ENCODE data around the gene EIF2AK2. TPM values are rescaled to one million over a fixed set of nuclear protein-coding genes. Genes with fewer than 3 reads are reported as not detected.
A peak's percentile ranks its signal among the peaks of the same experiment; 100 is the strongest.

EIF2AK2 gene
- total RNA-seq, 5 donors from 2014 or later (not counting 1 experiment from before 2014, with no cell fraction given), result 21.7 to 37.5 (median 31.3) TPM

GRCh38 chr2:37110306-37111212 lies 46.2 kb downstream of the EIF2AK2 start:
- Mint-ChIP-seq H3K27ac (peak overlapping the region in 1 of 2 donors; percentile 36), H3K4me3 (no peak overlapping the region), H3K27me3 (no peaks in the 10 kb centered on the region), H3K9me3 (no peaks in the 10 kb centered on the region), H3K4me1 (peaks cover 0 to 1% (median 0%) of the 10 kb centered on the region in 3 donors), H3K36me3 (peaks cover 50% of the 10 kb centered on the region)
- 100% methylated on average over 2 of the region's 4 CpGs for WGBS (ENCODE audit: insufficient coverage)
- Histone ChIP-seq H3K27me3 (replicated peaks in 1 of 2; ENCODE audit: control insufficient read depth in 2 of 2, extremely low read depth in 1 of 2, insufficient read depth in 2 of 2, low read length in 1 of 2) (no peaks in the 10 kb centered on the region), H3K9me3 (no peaks in the 10 kb centered on the region), H3K4me3 (ENCODE audit: control insufficient read depth in 1 of 2, extremely low read depth in 1 of 2, low read length in 1 of 2) (no peak overlapping the region), H3K4me1 (ENCODE audit: control insufficient read depth in 1 of 2, extremely low read depth in 1 of 2, insufficient read depth in 2 of 2, low read length in 2 of 2) (no peaks in the 10 kb centered on the region), H3K36me3 (ENCODE audit: control insufficient read depth in 2 of 2, extremely low read depth in 1 of 2, insufficient read depth in 1 of 2, low read length in 1 of 2) (peaks cover 0 to 46% of the 10 kb centered on the region in 2 donors), H3K27ac (ENCODE audit: low read length) (no peak overlapping the region)
- ChIA-PET POLR2A (no interaction called here), CTCF (interaction anchor here in 1 of 2 donors (0.5 kb wide), 1 partner anchor 723 kb away, joined by 3 read pairs; no protein-coding TSS in a partner anchor)
- DNase-seq, result no peak
- no peak for ATAC-seq (replicated peaks in 1 of 4)

GRCh38 chr2:37109523-37109922 lies 47.3 kb downstream of the EIF2AK2 start:
- H3K27ac Mint-ChIP-seq, result no peak overlapping the region
- Histone ChIP-seq H3K9me3 (no peaks in the 10 kb centered on the region), H3K4me3 (ENCODE audit: control insufficient read depth in 1 of 2, extremely low read depth in 1 of 2, low read length in 1 of 2) (no peak overlapping the region), H3K27me3 (replicated peaks in 1 of 2; ENCODE audit: control insufficient read depth in 2 of 2, extremely low read depth in 1 of 2, insufficient read depth in 2 of 2, low read length in 1 of 2) (no peaks in the 10 kb centered on the region), H3K4me1 (ENCODE audit: control insufficient read depth in 1 of 2, extremely low read depth in 1 of 2, insufficient read depth in 2 of 2, low read length in 2 of 2) (no peaks in the 10 kb centered on the region), H3K27ac (ENCODE audit: low read length) (no peak overlapping the region), H3K36me3 (ENCODE audit: control insufficient read depth in 2 of 2, extremely low read depth in 1 of 2, insufficient read depth in 1 of 2, low read length in 1 of 2) (peaks cover 0 to 53% of the 10 kb centered on the region in 2 donors)
- ChIA-PET POLR2A (no interaction called here), CTCF (no interaction called here)
- no peaks in the 10 kb centered on the region for H3K27me3 Mint-ChIP-seq
- H3K36me3 Mint-ChIP-seq, result peaks cover 53% of the 10 kb centered on the region
- WGBS (ENCODE audit: insufficient coverage), result no CpG with 5 or more reads among the region's 4 CpGs
- ATAC-seq (replicated peaks in 1 of 4), result no peak
- H3K4me1 Mint-ChIP-seq, result peaks cover 0 to 1% (median 0%) of the 10 kb centered on the region in 3 donors
- no peak for DNase-seq
- H3K4me3 Mint-ChIP-seq, result no peak overlapping the region
- no peaks in the 10 kb centered on the region for H3K9me3 Mint-ChIP-seq

DNA sequence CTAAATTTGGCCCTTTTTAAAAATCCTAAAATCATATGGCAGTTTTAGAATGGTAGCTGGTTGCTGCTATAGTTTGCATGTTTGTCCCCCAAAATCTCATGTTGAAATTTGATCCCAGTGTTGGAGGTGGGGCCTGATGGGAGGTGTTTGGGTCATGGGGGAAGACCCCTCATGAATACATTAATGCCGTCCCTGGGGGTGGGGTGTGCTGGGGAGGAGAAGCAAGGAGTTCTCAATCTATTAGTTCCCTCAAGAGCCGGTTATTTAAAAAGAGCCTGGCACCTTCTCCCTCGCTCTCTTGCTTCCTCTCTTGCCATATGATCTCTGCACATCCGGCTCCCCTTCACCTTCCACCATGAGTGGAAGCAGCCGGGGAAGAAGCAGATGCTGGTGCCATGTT lies 51.6 kb downstream of the EIF2AK2 start:
- no peak for DNase-seq
- Mint-ChIP-seq H3K4me3 (no peak overlapping the region), H3K27me3 (no peaks in the 10 kb centered on the region), H3K27ac (peak overlapping the region in 1 of 2 donors; percentile 58), H3K4me1 (no peaks in the 10 kb centered on the region), H3K36me3 (peaks cover 63% of the 10 kb centered on the region), H3K9me3 (no peaks in the 10 kb centered on the region)
- ATAC-seq (replicated peaks in 1 of 4), result no peak
- Histone ChIP-seq H3K27me3 (replicated peaks in 1 of 2; ENCODE audit: control insufficient read depth in 2 of 2, extremely low read depth in 1 of 2, insufficient read depth in 2 of 2, low read length in 1 of 2) (no peaks in the 10 kb centered on the region), H3K27ac (ENCODE audit: low read length) (no peak overlapping the region), H3K4me3 (ENCODE audit: control insufficient read depth in 1 of 2, extremely low read depth in 1 of 2, low read length in 1 of 2) (no peak overlapping the region), H3K4me1 (ENCODE audit: control insufficient read depth in 1 of 2, extremely low read depth in 1 of 2, insufficient read depth in 2 of 2, low read length in 2 of 2) (no peaks in the 10 kb centered on the region), H3K9me3 (no peaks in the 10 kb centered on the region), H3K36me3 (ENCODE audit: control insufficient read depth in 2 of 2, extremely low read depth in 1 of 2, insufficient read depth in 1 of 2, low read length in 1 of 2) (peaks cover 5 to 61% of the 10 kb centered on the region in 2 donors)
- ChIA-PET CTCF (no interaction called here), POLR2A (no interaction called here)
- WGBS (ENCODE audit: insufficient coverage), result 100% methylated on average over 4 of the region's 5 CpGs

- Histone ChIP-seq H3K27ac (ENCODE audit: low read length) (no peak overlapping the region), H3K4me3 (ENCODE audit: control insufficient read depth in 1 of 2, extremely low read depth in 1 of 2, low read length in 1 of 2) (no peak overlapping the region), H3K4me1 (ENCODE audit: control insufficient read depth in 1 of 2, extremely low read depth in 1 of 2, insufficient read depth in 2 of 2, low read length in 2 of 2) (no peaks in the 10 kb centered on the region), H3K36me3 (ENCODE audit: control insufficient read depth in 2 of 2, extremely low read depth in 1 of 2, insufficient read depth in 1 of 2, low read length in 1 of 2) (peaks cover 5 to 62% of the 10 kb centered on the region in 2 donors), H3K9me3 (no peaks in the 10 kb centered on the region), H3K27me3 (replicated peaks in 1 of 2; ENCODE audit: control insufficient read depth in 2 of 2, extremely low read depth in 1 of 2, insufficient read depth in 2 of 2, low read length in 1 of 2) (no peaks in the 10 kb centered on the region)
- Mint-ChIP-seq H3K4me1 (no peaks in the 10 kb centered on the region), H3K4me3 (no peak overlapping the region), H3K27ac (no peak overlapping the region), H3K27me3 (no peaks in the 10 kb centered on the region), H3K9me3 (no peaks in the 10 kb centered on the region), H3K36me3 (peaks cover 67% of the 10 kb centered on the region)
- CTCF ChIA-PET, result no interaction called here
- WGBS (ENCODE audit: insufficient coverage), result no CpG with 5 or more reads among the region's 2 CpGs
- POLR2A ChIA-PET, result no interaction called here
- DNase-seq (no peak), ATAC-seq (replicated peaks in 1 of 4) (no peak)
These were observed 52.6 kb downstream of the EIF2AK2 start for GRCh38 chr2:37104178-37104577.

GRCh38 chr2:37102588-37102987 lies 54.2 kb downstream of the EIF2AK2 start:
- Mint-ChIP-seq H3K27ac (no peak overlapping the region), H3K4me1 (no peaks in the 10 kb centered on the region), H3K36me3 (peaks cover 59% of the 10 kb centered on the region), H3K9me3 (no peaks in the 10 kb centered on the region), H3K4me3 (no peak overlapping the region), H3K27me3 (no peaks in the 10 kb centered on the region)
- no CpG with 5 or more reads among the region's 3 CpGs for whole genome bisulfite sequencing (ENCODE audit: insufficient coverage)
- no peak overlapping the region for H3K27ac ChIP-seq (ENCODE audit: low read length)
- no peaks in the 10 kb centered on the region for H3K9me3 ChIP-seq
- H3K4me1 ChIP-seq (ENCODE audit: control insufficient read depth in 1 of 2, extremely low read depth in 1 of 2, insufficient read depth in 2 of 2, low read length in 2 of 2), result no peaks in the 10 kb centered on the region
- H3K27me3 ChIP-seq (replicated peaks in 1 of 2; ENCODE audit: control insufficient read depth in 2 of 2, extremely low read depth in 1 of 2, insufficient read depth in 2 of 2, low read length in 1 of 2), result no peaks in the 10 kb centered on the region
- ChIA-PET CTCF (no interaction called here), POLR2A (no interaction called here)
- DNase-seq, result no peak
- H3K36me3 ChIP-seq (ENCODE audit: control insufficient read depth in 2 of 2, extremely low read depth in 1 of 2, insufficient read depth in 1 of 2, low read length in 1 of 2), result peaks cover 5 to 54% of the 10 kb centered on the region in 2 donors
- H3K4me3 ChIP-seq (ENCODE audit: control insufficient read depth in 1 of 2, extremely low read depth in 1 of 2, low read length in 1 of 2), result no peak overlapping the region
- ATAC-seq (replicated peaks in 1 of 4), result no peak

DNA sequence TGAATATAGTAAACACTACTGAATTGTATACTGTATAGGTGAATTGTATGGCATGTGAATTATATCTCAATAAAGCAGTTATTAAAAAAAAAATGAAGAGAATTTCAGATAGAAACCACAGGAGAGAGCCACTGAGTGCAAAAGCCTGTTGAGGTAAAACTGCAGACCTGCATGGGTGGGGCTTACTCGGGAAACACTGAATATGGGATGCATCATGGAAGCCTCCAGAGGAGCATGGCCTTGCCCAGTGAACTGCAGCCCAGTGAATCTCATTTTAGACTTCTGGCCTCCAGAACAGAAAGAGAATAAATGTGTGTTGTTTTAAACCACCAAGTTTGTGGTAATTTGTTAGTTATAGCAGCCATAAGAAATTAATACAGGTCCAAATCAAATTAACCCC lies 56.7 kb downstream of the EIF2AK2 start:
- DNase-seq (no peak), ATAC-seq (replicated peaks in 1 of 4) (no peak)
- CTCF ChIA-PET, result no interaction called here
- peaks cover 5 to 50% of the 10 kb centered on the region in 2 donors for H3K36me3 ChIP-seq (ENCODE audit: control insufficient read depth in 2 of 2, extremely low read depth in 1 of 2, insufficient read depth in 1 of 2, low read length in 1 of 2)
- H3K9me3 Mint-ChIP-seq, result no peaks in the 10 kb centered on the region
- H3K4me3 ChIP-seq (ENCODE audit: control insufficient read depth in 1 of 2, extremely low read depth in 1 of 2, low read length in 1 of 2), result no peak overlapping the region
- H3K36me3 Mint-ChIP-seq, result peaks cover 55% of the 10 kb centered on the region
- POLR2A ChIA-PET, result no interaction called here
- no peaks in the 10 kb centered on the region for H3K4me1 Mint-ChIP-seq
- no peaks in the 10 kb centered on the region for H3K27me3 ChIP-seq (replicated peaks in 1 of 2; ENCODE audit: control insufficient read depth in 2 of 2, extremely low read depth in 1 of 2, insufficient read depth in 2 of 2, low read length in 1 of 2)
- 91% methylated on average over 1 of the region's 1 CpG for WGBS (ENCODE audit: insufficient coverage)
- H3K27me3 Mint-ChIP-seq, result no peaks in the 10 kb centered on the region
- H3K27ac Mint-ChIP-seq, result peak overlapping the region; percentile 1 to 34
- no peak overlapping the region for H3K27ac ChIP-seq (ENCODE audit: low read length)
- no peaks in the 10 kb centered on the region for H3K4me1 ChIP-seq (ENCODE audit: control insufficient read depth in 1 of 2, extremely low read depth in 1 of 2, insufficient read depth in 2 of 2, low read length in 2 of 2)
- H3K9me3 ChIP-seq, result no peaks in the 10 kb centered on the region
- H3K4me3 Mint-ChIP-seq, result no peak overlapping the region

Measured in T-cell (primary cell).